Spleen (tissue), 11 donors: ENCODE measurements around the gene MTMR10. TPM values are rescaled to one million over a fixed set of nuclear protein-coding genes. Genes with fewer than 3 reads are reported as not detected.

Experiments used
- DNase-seq: peaks from one replicate; pipeline ENCODE4 v3.0.0-alpha.2; 2020
- H3K27ac ChIP-seq, 8 donors: fragments of 200-600 bp; sonication (generic) in 7 of 8; 1 replicate in 4 of 8; 2 replicates in 4 of 8; pipeline versions ENCODE4 v1.5.0 to v1.8.0; 2016 to 2021; ENCODE audit warnings: inconsistent platforms in 4 of 8, mild to moderate bottlenecking in 4 of 8, moderate library complexity in 1 of 8
- H3K27me3 ChIP-seq, 7 donors: fragments of 200-600 bp; sonication (generic) in 6 of 7; replicated peaks in 1 of 7; 1 replicate in 4 of 7; 2 replicates in 3 of 7; pipeline versions ENCODE4 v1.5.0 to v1.8.0; 2016 to 2021; ENCODE audit warnings: inconsistent platforms in 3 of 7, mild to moderate bottlenecking in 1 of 7
- H3K36me3 ChIP-seq, 6 donors: fragments of 200-600 bp; sonication (generic) in 5 of 6; 1 replicate in 4 of 6; 2 replicates in 2 of 6; pipeline versions ENCODE4 v1.5.0 to v1.8.0; 2016 to 2021; ENCODE audit warnings: inconsistent platforms in 2 of 6
- H3K4me1 ChIP-seq, 6 donors: fragments of 200-600 bp; sonication (generic) in 5 of 6; 1 replicate in 3 of 6; 2 replicates in 3 of 6; pipeline versions ENCODE4 v1.5.0 to v1.8.0; 2016 to 2021; ENCODE audit warnings: inconsistent platforms in 3 of 6
- H3K4me3 ChIP-seq, 8 donors: fragments of 200-600 bp; sonication (generic) in 7 of 8; 1 replicate in 4 of 8; 2 replicates in 4 of 8; pipeline versions ENCODE4 v1.5.0 to v1.8.0; 2016 to 2021; ENCODE audit warnings: inconsistent platforms in 4 of 8, mild to moderate bottlenecking in 4 of 8, moderate library complexity in 2 of 8
- H3K9me3 ChIP-seq, 8 donors: fragments of 200-600 bp; sonication (generic) in 7 of 8; 1 replicate in 4 of 8; 2 replicates in 4 of 8; pipeline versions ENCODE4 v1.5.0 to v1.8.0; 2016 to 2021; ENCODE audit warnings: inconsistent platforms in 4 of 8
- CTCF ChIP-seq, 11 experiments: fragments of 200-600 bp in 7 of 11; fragments of 450-650 bp in 4 of 11; sonication (generic) in 4 of 11; IDR thresholded peaks in 8 of 11; conservative IDR thresholded peaks in 3 of 11; 1 replicate in 7 of 11; 2 replicates in 4 of 11; pipeline versions ENCODE4 v1.4.0 to v1.8.0; 2016 to 2021; ENCODE audit warnings: antibody characterized with exemption in 11 of 11, inconsistent platforms in 4 of 11, mild to moderate bottlenecking in 1 of 11
- POLR2A ChIP-seq, 3 donors: fragments of 450-650 bp; IDR thresholded peaks; one replicate each; pipeline ENCODE4 v1.5.1; 2017; ENCODE audit warnings: antibody characterized with exemption in 3 of 3, mild to moderate bottlenecking in 1 of 3
- POLR2AphosphoS5 ChIP-seq, 3 donors: sonication (generic); formaldehyde crosslinking; IDR thresholded peaks; one replicate each; pipeline ENCODE4 v1.5.1; 2017; ENCODE audit warnings: antibody characterized with exemption in 3 of 3
- WGBS, 5 donors: extraction: QIAGEN DNeasy Blood & Tissue Kit in 3 of 5; methylation state at CpG; one replicate each; pipeline versions ENCODE4 v1.1.5 to v1.1.7; 2013 to 2018; 5-methylcytosine and 5-hydroxymethylcytosine counted together
- intact Hi-C: fragments of 100-400 bp; cut with DNase I; formaldehyde crosslinking; loops from one replicate; pipeline ENCODE4 v1.15.0; 2023; ENCODE audit warnings: low total_unique reads
- polyA plus RNA-seq, 3 donors: library from polyadenylated mRNA; stranded (reverse); fragments of 200-250 nt; gene quantifications; one replicate each; pipeline ENCODE4 v1.2.1, GENCODE V29; 2013
- total RNA-seq, 7 donors: library from RNA; depleted of rRNA in 3 of 7; stranded (reverse); fragments of >200 nt in 3 of 7; fragmentation: NEBNext Ultra II Directional in 4 of 7; extraction: Animal tissue kit (Norgen Biotek cat#: 25700) in 4 of 7; gene quantifications; one replicate each; pipeline versions ENCODE4 v1.1.0 to v1.2.1, GENCODE V29; 2016 to 2021
- donor health status: healthy with polysubstance abuse.
- donor health status: DM: no; HTN: no; CAD: no; lungs with moderate emphysema.
- donor health status: DM: no; HTN: no; CAD: no.
- donor health status: Bipolar disorder and iron deficiency.
- donor health status: healthy.
- donor health status: DM: no; HTN: no; CAD: no.
- donor health status: DM: yes; HTN: yes; CAD: no.

MTMR10 gene
- total and polyA plus RNA-seq, 10 donors: 8.2 to 67.9 (median 48.3) TPM

GRCh38 chr15:30962659-30963058 lies 28.8 kb downstream of the MTMR10 start:
- DNase-seq: no peak
- 86 to 94% (median 90%) methylated on average over 3 of the region's 3 CpGs for WGBS, 5 donors
- H3K36me3 ChIP-seq: peaks cover 0 to 100% (median 56%) of the 10 kb centered on the region in 6 donors
- H3K4me1 ChIP-seq: peaks cover 0 to 23% (median 2%) of the 10 kb centered on the region in 6 donors
- intact Hi-C loops: no loop called here
- TF ChIP-seq CTCF (IDR thresholded peaks at IDR 0.05 in 8 of 11, conservative IDR thresholded peaks at IDR 0.05 in 3 of 11): no peak
- TF ChIP-seq POLR2A (IDR thresholded peaks at IDR 0.05): no peak
- TF ChIP-seq POLR2AphosphoS5 (IDR thresholded peaks at IDR 0.05): no peak
- no peak overlapping the region for H3K4me3 ChIP-seq
- H3K27me3 ChIP-seq: no peaks in the 10 kb centered on the region
- H3K27ac ChIP-seq: no peak overlapping the region
- H3K9me3 ChIP-seq: no peaks in the 10 kb centered on the region

- DNase-seq: no peak
- Histone ChIP-seq H3K27ac (no peak overlapping the region), H3K36me3 (peaks cover 0 to 100% (median 60%) of the 10 kb centered on the region in 6 donors)
These were observed 29.3 kb downstream of the MTMR10 start for GRCh38 chr15:30962079-30962478.

GRCh38 chr15:30958219-30958618 lies 33.2 kb downstream of the MTMR10 start:
- DNase-seq: no peak
- Histone ChIP-seq H3K27me3 (no peaks in the 10 kb centered on the region), H3K36me3 (peaks cover 0 to 100% (median 74%) of the 10 kb centered on the region in 6 donors), H3K9me3 (no peaks in the 10 kb centered on the region), H3K4me3 (no peak overlapping the region), H3K27ac (no peak overlapping the region), H3K4me1 (peaks cover 0 to 35% (median 9%) of the 10 kb centered on the region in 6 donors)
- intact Hi-C loops: no loop called here
- TF ChIP-seq POLR2A (IDR thresholded peaks at IDR 0.05) (no peak), POLR2AphosphoS5 (IDR thresholded peaks at IDR 0.05) (no peak), CTCF (IDR thresholded peaks at IDR 0.05 in 8 of 11, conservative IDR thresholded peaks at IDR 0.05 in 3 of 11) (no peak)
- 91 to 95% (median 93%) methylated on average over 5 of the region's 5 CpGs for WGBS, 5 donors

More at GRCh38 chr15:30962079-30962478, 29.3 kb downstream of the MTMR10 start:
- H3K4me3 ChIP-seq: no peak overlapping the region
- TF ChIP-seq POLR2A (IDR thresholded peaks at IDR 0.05): no peak
- no peak for TF ChIP-seq CTCF (IDR thresholded peaks at IDR 0.05 in 8 of 11, conservative IDR thresholded peaks at IDR 0.05 in 3 of 11)
- TF ChIP-seq POLR2AphosphoS5 (IDR thresholded peaks at IDR 0.05): no peak
- no peaks in the 10 kb centered on the region for H3K27me3 ChIP-seq
- H3K9me3 ChIP-seq: no peaks in the 10 kb centered on the region
- intact Hi-C loops: no loop called here
- peaks cover 0 to 23% (median 2%) of the 10 kb centered on the region in 6 donors for H3K4me1 ChIP-seq

GRCh38 chr15:30956216-30957124 lies 35.0 kb downstream of the MTMR10 start:
- H3K9me3 ChIP-seq: no peaks in the 10 kb centered on the region
- TF ChIP-seq CTCF (IDR thresholded peaks at IDR 0.05 in 8 of 11, conservative IDR thresholded peaks at IDR 0.05 in 3 of 11): no peak
- TF ChIP-seq POLR2A (IDR thresholded peaks at IDR 0.05): no peak
- TF ChIP-seq POLR2AphosphoS5 (IDR thresholded peaks at IDR 0.05): no peak
- WGBS, 5 donors: 86 to 92% (median 90%) methylated on average over 6 of the region's 6 CpGs
- H3K4me1 ChIP-seq: peaks cover 0 to 19% (median 2%) of the 10 kb centered on the region in 6 donors
- DNase-seq: no peak
- H3K4me3 ChIP-seq: no peak overlapping the region
- peaks cover 0 to 100% (median 86%) of the 10 kb centered on the region in 6 donors for H3K36me3 ChIP-seq
- intact Hi-C loops: no loop called here
- H3K27me3 ChIP-seq: no peaks in the 10 kb centered on the region
- H3K27ac ChIP-seq: no peak overlapping the region
